Right lobe of liver (tissue), 6 donors: ENCODE measurements around the gene SH2D2A. TPM values are rescaled to one million over a fixed set of nuclear protein-coding genes. Genes with fewer than 3 reads are reported as not detected.

Source experiments
- ATAC-seq, 4 donors: fragments of 200-7000 bp; cut with Tn5 transposase; one replicate each; pipeline ENCODE4 v1.9.1; 2020; ENCODE audit warnings: mild to moderate bottlenecking in 4 of 4, moderate library complexity in 4 of 4
- DNase-seq, 3 donors: peaks; one replicate each; pipeline ENCODE4 v3.0.0-alpha.2; 2020
- H3K27ac ChIP-seq, 3 donors: fragments of 200-600 bp; one replicate each; pipeline ENCODE4 v1.8.0; 2022
- H3K27me3 ChIP-seq, 2 donors: fragments of 200-600 bp; one replicate each; pipeline ENCODE4 v1.8.0; 2022
- H3K36me3 ChIP-seq, 4 donors: fragments of 200-600 bp; sonication (generic) in 1 of 4; one replicate each; pipeline versions ENCODE4 v1.5.1 to v1.8.0; 2017 to 2022; ENCODE audit warnings: control low read depth in 1 of 4
- H3K4me1 ChIP-seq, 4 donors: fragments of 200-600 bp; sonication (generic) in 1 of 4; one replicate each; pipeline versions ENCODE4 v1.5.1 to v1.8.0; 2017 to 2022; ENCODE audit warnings: control low read depth in 1 of 4
- H3K4me3 ChIP-seq, 3 donors: fragments of 200-600 bp; one replicate each; pipeline ENCODE4 v1.8.0; 2022
- H3K9me3 ChIP-seq, 4 donors: fragments of 200-600 bp; sonication (generic) in 1 of 4; one replicate each; pipeline versions ENCODE4 v1.5.1 to v1.8.0; 2017 to 2022; ENCODE audit warnings: control low read depth in 1 of 4
- CTCF ChIP-seq, 4 donors: fragments of 200-600 bp in 3 of 4; fragments of 450-650 bp in 1 of 4; IDR thresholded peaks; one replicate each; pipeline versions ENCODE4 v1.5.1 to v1.8.0; 2016 to 2022; ENCODE audit warnings: antibody characterized with exemption in 4 of 4, mild to moderate bottlenecking in 2 of 4
- POLR2A ChIP-seq: fragments of 450-650 bp; IDR thresholded peaks from one replicate; pipeline ENCODE4 v1.6.1; 2017; ENCODE audit warnings: antibody characterized with exemption, mild to moderate bottlenecking
- WGBS: methylation state at CpG from one replicate; pipeline ENCODE4 v1.1.6; 2018; ENCODE audit warnings: low coverage, low lambda C conversion rate; ENCODE audit not compliant: insufficient coverage; ENCODE audit errors: missing lambda C conversion rate; 5-methylcytosine and 5-hydroxymethylcytosine counted together
- intact Hi-C, 2 donors: fragments of 100-400 bp; cut with DNase I; formaldehyde crosslinking; loops; one replicate each; pipeline versions ENCODE4 v1.11.2 to v1.14.1; 2022
- total RNA-seq, 6 experiments: library from RNA; depleted of rRNA in 2 of 6; stranded (reverse); fragments of >200 nt in 2 of 6; fragmentation: NEBNext Ultra II Directional in 3 of 6; extraction: Animal tissue kit (Norgen Biotek cat#: 25700) in 3 of 6; gene quantifications; one replicate each; pipeline versions ENCODE4 v1.1.0 to v1.2.4, GENCODE V29; 2016 to 2023
- donor health status: DM: no; HTN: yes; CAD: no.
- donor health status: DM: no; HTN: no; CAD: no.
- donor health status: DM: no; HTN: no; CAD: no.
- donor health status: DM: no; HTN: yes; CAD: no.
- donor health status: DM: no; HTN: yes; CAD: no.

Gene SH2D2A
- total RNA-seq, 6 experiments from 2014 or later = 0.32 to 1.3 (median 0.67) TPM

GRCh38 chr1:156805766-156806511 is 10.7 kb downstream of the SH2D2A start:
- Histone ChIP-seq H3K27me3 (no peaks in the 10 kb centered on the region), H3K27ac (no peak overlapping the region), H3K4me3 (no peak overlapping the region), H3K9me3 (no peaks in the 10 kb centered on the region), H3K36me3 (peaks cover 0 to 5% (median 3%) of the 10 kb centered on the region in 4 donors), H3K4me1 (peaks cover 0 to 5% (median 0%) of the 10 kb centered on the region in 4 donors)
- TF ChIP-seq POLR2A (no peak), CTCF (IDR thresholded peaks at IDR 0.05) (no peak)
- intact Hi-C loops = no loop called here
- 57% methylated on average over 1 of the region's 3 CpGs for WGBS
- DNase-seq (no peak), ATAC-seq (no peak)

GRCh38 chr1:156804572-156805243 is 11.9 kb downstream of the SH2D2A start:
- H3K4me3 ChIP-seq = no peak overlapping the region
- DNase-seq = no peak
- H3K27me3 ChIP-seq = no peaks in the 10 kb centered on the region
- ATAC-seq = peak; percentile 42 to 67 (median 53)
- no peak overlapping the region for H3K27ac ChIP-seq
- intact Hi-C loops = no loop called here
- no peak for TF ChIP-seq POLR2A
- TF ChIP-seq CTCF (IDR thresholded peaks at IDR 0.05) = no peak
- WGBS = 79% methylated on average over 3 of the region's 6 CpGs
- H3K4me1 ChIP-seq = peaks cover 0 to 13% (median 0%) of the 10 kb centered on the region in 4 donors
- H3K36me3 ChIP-seq = peaks cover 2 to 17% (median 11%) of the 10 kb centered on the region in 4 donors
- H3K9me3 ChIP-seq = no peaks in the 10 kb centered on the region

- Histone ChIP-seq H3K27ac (no peak overlapping the region), H3K36me3 (peaks cover 2 to 22% (median 14%) of the 10 kb centered on the region in 4 donors), H3K27me3 (no peaks in the 10 kb centered on the region), H3K9me3 (no peaks in the 10 kb centered on the region), H3K4me1 (peaks cover 0 to 13% (median 0%) of the 10 kb centered on the region in 4 donors), H3K4me3 (no peak overlapping the region)
- whole genome bisulfite sequencing = 100% methylated on average over 2 of the region's 3 CpGs
- intact Hi-C loops = no loop called here
- TF ChIP-seq POLR2A (no peak), CTCF (IDR thresholded peaks at IDR 0.05) (no peak)
- ATAC-seq (no peak), DNase-seq (no peak)
Measured at GRCh38 chr1:156804026-156804425, 12.6 kb downstream of the SH2D2A start.

GRCh38 chr1:156803086-156803851 is 13.4 kb downstream of the SH2D2A start:
- H3K4me3 ChIP-seq = no peak overlapping the region
- DNase-seq (no peak), ATAC-seq (no peak)
- H3K9me3 ChIP-seq = no peaks in the 10 kb centered on the region
- intact Hi-C loops = no loop called here
- no peak overlapping the region for H3K27ac ChIP-seq
- peaks cover 0 to 13% (median 0%) of the 10 kb centered on the region in 4 donors for H3K4me1 ChIP-seq
- no peak for TF ChIP-seq CTCF (IDR thresholded peaks at IDR 0.05)
- TF ChIP-seq POLR2A = no peak
- 88% methylated on average over 4 of the region's 13 CpGs for WGBS
- H3K36me3 ChIP-seq = peaks cover 2 to 29% (median 17%) of the 10 kb centered on the region in 4 donors
- no peaks in the 10 kb centered on the region for H3K27me3 ChIP-seq
